HUES6 (cell line): ENCODE data around the gene REC8.

Source experiments
- H3K27ac ChIP-seq: 2 replicates; pipeline ENCODE4 v1.7.0; 2013; ENCODE audit warnings: low read depth, mild to moderate bottlenecking, low read length, inconsistent platforms
- H3K27me3 ChIP-seq: 2 replicates; pipeline ENCODE4 v1.6.1; 2013; ENCODE audit warnings: low read length; ENCODE audit not compliant: control insufficient read depth, insufficient read depth
- H3K36me3 ChIP-seq: 2 replicates; pipeline ENCODE4 v1.6.1; 2013; ENCODE audit warnings: low read length; ENCODE audit not compliant: control insufficient read depth, insufficient read depth
- H3K4me1 ChIP-seq: 2 replicates; pipeline ENCODE4 v1.6.1; 2013; ENCODE audit warnings: low read length; ENCODE audit not compliant: control insufficient read depth, insufficient read depth
- H3K4me3 ChIP-seq: 2 replicates; pipeline ENCODE4 v1.5.1; 2013; ENCODE audit warnings: low read depth, low read length
- H3K9ac ChIP-seq: one replicate; pipeline ENCODE4 v1.6.1; 2013; ENCODE audit warnings: mild to moderate bottlenecking, low read length
- H3K9me3 ChIP-seq: 2 replicates; pipeline ENCODE4 v1.6.1; 2013; ENCODE audit warnings: low read depth, low read length; ENCODE audit not compliant: control insufficient read depth, insufficient read depth

REC8 gene

GRCh38 chr14:24187539-24187915 is 15.6 kb downstream of the REC8 start:
- H3K27ac ChIP-seq: no peak overlapping the region
- peaks cover 5% of the 10 kb centered on the region; the same call in 1 of the 2 replicates for H3K4me1 ChIP-seq
- no peaks in the 10 kb centered on the region for H3K27me3 ChIP-seq
- H3K9ac ChIP-seq: no peak overlapping the region
- no peaks in the 10 kb centered on the region for H3K9me3 ChIP-seq
- peak overlapping the region; percentile 86 for H3K4me3 ChIP-seq
- H3K36me3 ChIP-seq: peaks cover 69% of the 10 kb centered on the region

DNA sequence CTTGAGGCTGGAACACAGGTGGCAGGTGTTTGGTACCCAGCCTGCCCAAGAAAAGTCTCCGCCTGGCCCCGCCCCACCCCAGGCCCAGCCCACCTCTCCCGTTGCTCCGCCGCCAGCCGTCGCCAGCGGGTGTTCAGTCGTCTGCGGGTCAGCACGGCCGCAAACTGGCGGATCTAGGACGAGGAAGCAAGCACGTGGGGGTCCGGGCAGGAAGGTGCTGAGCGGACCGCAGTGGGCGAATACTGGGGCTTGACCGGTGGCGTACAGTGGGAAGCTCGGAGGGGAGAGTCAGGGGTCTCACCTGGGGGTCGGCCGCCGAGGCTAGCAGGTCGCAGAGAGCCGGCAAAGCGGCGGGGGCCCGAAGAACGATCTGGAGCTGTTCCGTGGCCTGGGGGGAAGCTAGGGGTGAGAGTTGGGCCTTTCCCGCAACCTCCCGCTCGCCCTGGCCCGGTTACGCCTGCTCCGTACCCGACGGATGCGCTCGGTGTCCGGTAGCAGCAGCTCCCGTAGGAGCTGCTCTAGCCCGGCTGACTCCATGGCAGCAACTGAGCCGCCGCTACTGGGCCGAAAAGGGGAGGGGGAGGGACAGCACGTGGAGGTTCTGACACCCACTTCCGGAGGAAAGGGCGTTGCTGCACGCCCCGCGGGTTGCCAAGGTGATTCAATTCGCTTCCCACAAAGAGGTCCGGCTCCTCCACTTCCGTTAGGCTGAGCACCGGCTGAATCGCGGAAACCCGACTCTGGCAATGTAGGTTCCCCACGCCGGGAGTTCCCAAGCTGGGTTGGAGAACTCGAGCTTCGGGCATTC is 16.6 kb downstream of the REC8 start, which contains the start of gene IPO4:
Gene IPO4 (minus strand): TSS at position 566 of the 808 bp plus-strand sequence. CDS start 29 bp downstream, at position 537.
- Histone ChIP-seq H3K4me1 (peaks cover 5% of the 10 kb centered on the region; the same call in 1 of the 2 replicates), H3K27me3 (no peaks in the 10 kb centered on the region), H3K9me3 (no peaks in the 10 kb centered on the region), H3K36me3 (peaks cover 66% of the 10 kb centered on the region), H3K4me3 (peak within 1 kb of the TSS; percentile 86), H3K27ac (peak within 1 kb of the TSS; percentile 30; the same call in 1 of the 2 replicates), H3K9ac (peak within 1 kb of the TSS; percentile 86)

- H3K27me3 ChIP-seq: no peaks in the 10 kb centered on the region
- no peak overlapping the region for H3K27ac ChIP-seq
- peaks cover 63% of the 10 kb centered on the region for H3K36me3 ChIP-seq
- H3K4me1 ChIP-seq: peaks cover 5% of the 10 kb centered on the region; the same call in 1 of the 2 replicates
- H3K9me3 ChIP-seq: no peaks in the 10 kb centered on the region
- peak overlapping the region; percentile 36 for H3K9ac ChIP-seq
- H3K4me3 ChIP-seq: peak overlapping the region; percentile 30; the same call in 1 of the 2 replicates
These were observed 17.1 kb downstream of the REC8 start for GRCh38 chr14:24189059-24189375.

DNA sequence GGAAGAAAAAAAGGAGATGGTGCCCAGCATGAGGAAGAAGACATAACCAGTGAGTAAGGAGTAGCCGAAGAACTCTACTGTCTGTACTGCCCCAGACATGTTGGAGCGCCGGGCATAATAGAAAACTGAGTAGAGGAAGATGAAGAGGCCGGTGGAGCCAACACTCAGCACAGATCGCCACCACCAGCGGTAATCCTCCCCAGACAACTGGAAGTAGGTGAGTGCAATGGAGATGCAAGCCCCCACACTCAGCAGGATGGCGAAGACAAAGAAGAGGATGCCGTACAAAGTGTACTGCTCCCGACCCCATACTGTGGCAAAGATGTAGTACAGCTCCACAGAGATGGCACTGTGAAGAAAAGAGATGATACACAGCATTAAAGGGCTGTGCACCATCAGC is 17.6 kb downstream of the REC8 start:
- Histone ChIP-seq H3K4me3 (0 out of 2 replicates have a peak overlapping the region, but pooled peaks have one; percentile 30), H3K4me1 (peaks cover 6% of the 10 kb centered on the region; the same call in 1 of the 2 replicates)

GRCh38 chr14:24190416-24190815 is 18.5 kb downstream of the REC8 start:
- peaks cover 54% of the 10 kb centered on the region for H3K36me3 ChIP-seq
- no peaks in the 10 kb centered on the region for H3K27me3 ChIP-seq
- H3K9me3 ChIP-seq: no peaks in the 10 kb centered on the region
- no peak overlapping the region for H3K9ac ChIP-seq
- no peak overlapping the region for H3K4me3 ChIP-seq
- H3K4me1 ChIP-seq: peaks cover 11% of the 10 kb centered on the region; the same call in 1 of the 2 replicates
- no peak overlapping the region for H3K27ac ChIP-seq

More for the DNA sequence above, 17.6 kb downstream of the REC8 start:
- no peak overlapping the region for H3K27ac ChIP-seq
- peak overlapping the region; percentile 36 for H3K9ac ChIP-seq
- peaks cover 63% of the 10 kb centered on the region for H3K36me3 ChIP-seq
- H3K27me3 ChIP-seq: no peaks in the 10 kb centered on the region
- no peaks in the 10 kb centered on the region for H3K9me3 ChIP-seq

DNA sequence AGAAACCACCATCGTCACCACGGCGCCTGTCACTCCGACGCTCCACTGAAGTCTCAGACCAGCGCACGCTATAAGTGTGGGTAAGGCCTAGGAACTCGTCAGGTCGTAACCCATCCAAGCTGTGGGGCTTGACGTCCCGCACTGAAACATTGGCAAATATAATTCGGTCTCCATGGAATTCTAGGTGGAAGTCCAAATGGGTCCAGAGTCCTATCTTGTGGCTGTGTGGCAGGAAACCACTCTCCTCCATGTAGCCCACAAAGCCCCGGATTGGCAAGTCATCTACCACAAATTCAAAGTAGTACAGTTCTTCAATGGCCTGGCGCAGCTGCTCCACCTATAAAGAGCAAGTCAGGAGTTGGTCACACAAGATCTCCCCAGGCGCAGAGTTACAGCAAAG is 21.1 kb downstream of the REC8 start:
- Histone ChIP-seq H3K9me3 (no peaks in the 10 kb centered on the region), H3K9ac (no peak overlapping the region), H3K27ac (no peak overlapping the region), H3K27me3 (no peaks in the 10 kb centered on the region), H3K4me3 (no peak overlapping the region), H3K36me3 (peaks cover 31% of the 10 kb centered on the region), H3K4me1 (peaks cover 7% of the 10 kb centered on the region; the same call in 1 of the 2 replicates)

GRCh38 chr14:24194186-24194872 is 22.4 kb downstream of the REC8 start:
- no peaks in the 10 kb centered on the region for H3K27me3 ChIP-seq
- no peaks in the 10 kb centered on the region; the same call in 1 of the 2 replicates for H3K9me3 ChIP-seq
- H3K9ac ChIP-seq: peak overlapping the region; percentile 98
- H3K4me3 ChIP-seq: peak overlapping the region; percentile 89
- H3K27ac ChIP-seq: no peak overlapping the region
- H3K36me3 ChIP-seq: peaks cover 38% of the 10 kb centered on the region
- peaks cover 6% of the 10 kb centered on the region; the same call in 1 of the 2 replicates for H3K4me1 ChIP-seq

DNA sequence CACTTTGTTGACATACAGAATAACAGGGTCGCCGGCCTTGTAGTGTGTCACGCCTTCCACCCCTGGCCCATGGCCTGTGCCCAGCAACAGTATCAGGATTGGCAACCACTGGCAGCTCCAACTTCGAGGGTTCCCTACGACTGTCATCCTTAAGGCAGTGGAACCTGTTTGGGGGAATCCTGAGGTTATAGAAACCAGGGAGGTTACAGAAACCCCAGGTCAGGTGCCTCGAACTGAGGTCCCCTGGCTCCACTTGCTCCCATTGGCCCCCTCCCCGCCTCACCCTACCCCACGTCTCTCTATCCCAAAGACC is 22.9 kb downstream of the REC8 start:
- Histone ChIP-seq H3K27ac (peak overlapping the region; percentile 100), H3K27me3 (no peaks in the 10 kb centered on the region), H3K9me3 (peaks cover 2% of the 10 kb centered on the region; the same call in 1 of the 2 replicates), H3K4me1 (peaks cover 6% of the 10 kb centered on the region; the same call in 1 of the 2 replicates), H3K36me3 (peaks cover 40% of the 10 kb centered on the region), H3K9ac (peak overlapping the region; percentile 98), H3K4me3 (peak overlapping the region; percentile 89)

GRCh38 chr14:24195186-24196070 is 23.5 kb downstream of the REC8 start, which contains the start of gene TM9SF1:
TM9SF1 (minus strand) TSS chr14:24195441; CDS start chr14:24195019, 422 bp downstream.
- Histone ChIP-seq H3K9ac (peak within 1 kb of the TSS; percentile 98), H3K27me3 (no peaks in the 10 kb centered on the region), H3K36me3 (peaks cover 39% of the 10 kb centered on the region), H3K4me3 (peak within 1 kb of the TSS; percentile 89), H3K9me3 (peaks cover 2% of the 10 kb centered on the region; the same call in 1 of the 2 replicates), H3K4me1 (peaks cover 6% of the 10 kb centered on the region; the same call in 1 of the 2 replicates), H3K27ac (peak within 1 kb of the TSS; percentile 100)
